ENCODE results near the gene MOB3A. TPM values are rescaled to one million over a fixed set of nuclear protein-coding genes. Genes with fewer than 3 reads are reported as not detected.
A peak's percentile ranks its signal among the peaks of the same experiment; 100 is the strongest.

The MOB3A gene
- total and polyA plus RNA-seq, 9 of the 15 experiments (the other 6 are each of a cell fraction or from before 2014, with no cell fraction given) = 1.1 to 24.1 (median 6.0) TPM

DNA sequence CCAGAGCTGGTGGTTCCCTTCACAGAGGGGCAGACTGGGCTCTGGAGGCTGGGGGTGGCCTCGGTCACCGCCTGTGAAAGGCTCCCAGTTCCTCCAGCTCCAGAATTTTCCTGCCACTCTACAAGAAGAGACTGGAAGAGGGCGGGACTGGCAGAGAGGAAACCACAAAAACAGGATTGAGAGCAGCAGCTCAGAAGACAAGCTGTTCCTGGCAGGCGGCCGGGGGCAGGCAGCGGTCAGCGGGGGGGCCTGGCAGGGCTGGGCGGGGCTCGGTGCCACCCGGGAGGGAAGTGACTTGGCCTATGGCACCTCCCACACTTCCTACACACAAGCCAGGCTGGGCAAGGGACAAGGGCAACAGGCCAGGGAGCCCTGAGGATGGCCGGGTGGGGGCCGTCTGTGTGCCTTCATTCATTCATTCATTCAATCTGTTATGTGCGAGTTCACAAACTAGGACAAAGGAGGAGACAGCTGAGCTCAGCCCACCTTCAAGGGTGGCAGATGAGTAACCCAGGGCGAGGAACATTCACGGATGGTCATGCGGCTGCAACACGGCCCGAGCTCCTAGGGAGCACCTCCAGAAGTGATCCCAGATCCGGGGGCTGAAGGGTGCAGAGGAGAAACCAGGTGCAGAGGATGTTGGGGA is 63.7 kb downstream of the MOB3A start:
- intact Hi-C loops (cut with micrococcal nuclease) = no loop called here
- no peak overlapping the region for H2AFZ ChIP-seq (ENCODE audit: low read depth, low read length)
- no peak for DNase-seq (ENCODE audit: extremely low read depth in 1 of 4, low spot score in 3 of 4)
- H3K4me3 ChIP-seq = no peak overlapping the region
- no peak overlapping the region for H3K27ac ChIP-seq (ENCODE audit: extremely low read depth, low read depth, low read length)
- POLR2A ChIA-PET = interaction anchor here (0.5 to 1.6 kb wide), 5 partner anchors 10 to 240 kb away, joined by 3 to 13 read pairs (median 3); no protein-coding TSS in a partner anchor
- no peak for FAIRE-seq
- H4K20me1 ChIP-seq (replicated peaks; ENCODE audit: control insufficient read depth, insufficient read depth, low read length) = no peaks in the 10 kb centered on the region
- H3K9me3 ChIP-seq (replicated peaks; ENCODE audit: control insufficient read depth, insufficient read depth, low read depth, low read length) = peaks cover 7% of the 10 kb centered on the region
- peaks cover 3 to 37% of the 10 kb centered on the region in 2 experiments; a peak in 3 of 5 replicates for H3K4me1 ChIP-seq (replicated peaks in 1 of 2; ENCODE audit: control insufficient read depth in 2 of 2, insufficient read depth in 2 of 2, low read length in 2 of 2)
- BruUV-seq (replicated peaks) = no TSS peak
- H3K9me1 ChIP-seq (ENCODE audit: control insufficient read depth, insufficient read depth, low read length) = no peaks in the 10 kb centered on the region
- ATAC-seq = no peak
- in situ Hi-C loops (cut with MboI) = no loop called here
- CTCF ChIA-PET (ENCODE audit: low intra/inter-chr PET ratio) = no interaction called here
- no peaks in the 10 kb centered on the region for H3K36me3 ChIP-seq (ENCODE audit: control insufficient read depth, insufficient read depth, low read length)
- H3K4me2 ChIP-seq (ENCODE audit: insufficient read depth, low read length) = no peak overlapping the region
- TF ChIP-seq ZNF263 (CRISPR knock-in tag; IDR thresholded peaks at IDR 0.05; ENCODE audit: borderline replicate concordance) = peak; percentile 46; the same call in 1 of the 2 replicates
- TF ChIP-seq, protein P1, sequence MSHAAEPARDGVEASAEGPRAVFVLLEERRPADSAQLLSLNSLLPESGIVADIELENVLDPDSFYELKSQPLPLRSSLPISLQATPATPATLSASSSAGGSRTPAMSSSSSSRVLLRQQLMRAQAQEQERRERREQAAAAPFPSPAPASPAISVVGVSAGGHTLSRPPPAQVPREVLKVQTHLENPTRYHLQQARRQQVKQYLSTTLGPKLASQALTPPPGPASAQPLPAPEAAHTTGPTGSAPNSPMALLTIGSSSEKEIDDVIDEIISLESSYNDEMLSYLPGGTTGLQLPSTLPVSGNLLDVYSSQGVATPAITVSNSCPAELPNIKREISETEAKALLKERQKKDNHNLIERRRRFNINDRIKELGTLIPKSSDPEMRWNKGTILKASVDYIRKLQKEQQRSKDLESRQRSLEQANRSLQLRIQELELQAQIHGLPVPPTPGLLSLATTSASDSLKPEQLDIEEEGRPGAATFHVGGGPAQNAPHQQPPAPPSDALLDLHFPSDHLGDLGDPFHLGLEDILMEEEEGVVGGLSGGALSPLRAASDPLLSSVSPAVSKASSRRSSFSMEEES (CRISPR knock-in tag; IDR thresholded peaks at IDR 0.05) = no peak
- TF ChIP-seq ZNF24 (IDR thresholded peaks at IDR 0.05) = peak; percentile 52; the same call in 1 of the 2 replicates
- no peak for TF ChIP-seq ELF4 (CRISPR knock-in tag; IDR thresholded peaks at IDR 0.05)
- no peak for TF ChIP-seq MCM3 (IDR thresholded peaks at IDR 0.05)
- no peak for TF ChIP-seq SMAD2 (IDR thresholded peaks at IDR 0.05; ENCODE audit: low read depth, low read length)
- no peak for TF ChIP-seq ZNF134 (CRISPR knock-in tag; conservative IDR thresholded peaks at IDR 0.05)
- peak; percentile 35; the same call in 1 of the 2 replicates for TF ChIP-seq VEZF1 (CRISPR knock-in tag; IDR thresholded peaks at IDR 0.05)
- TF ChIP-seq RBM25 (IDR thresholded peaks at IDR 0.05; ENCODE audit: low read depth, low read length, severe bottlenecking) = no peak
- no peak for TF ChIP-seq NUFIP1 (IDR thresholded peaks at IDR 0.05; ENCODE audit: partially characterized antibody)
- no peak for TF ChIP-seq MEF2A (IDR thresholded peaks at IDR 0.05; ENCODE audit: control insufficient read depth, low read depth, low read length)
- TF ChIP-seq HOXB6 (CRISPR knock-in tag; IDR thresholded peaks at IDR 0.05; ENCODE audit: borderline replicate concordance) = no peak
- TF ChIP-seq HES1 (IDR thresholded peaks at IDR 0.05; ENCODE audit: low read depth) = no peak
- no peaks in the 10 kb centered on the region for H3K79me2 ChIP-seq (ENCODE audit: control insufficient read depth, insufficient read depth, low read length)
- WGBS (ENCODE audit: insufficient coverage, low coverage, missing lambda C conversion rate) = 46% methylated on average over 17 of the region's 19 CpGs
- H3K9ac ChIP-seq (ENCODE audit: insufficient read depth in 1 of 2, low read depth in 2 of 2, low read length in 2 of 2) = peak overlapping the region in 1 of 2 experiments; percentile 65; a peak in 2 of 4 replicates
- H3K27me3 ChIP-seq (ENCODE audit: control insufficient read depth in 2 of 2, insufficient read depth in 2 of 2, low read length in 2 of 2) = no peaks in the 10 kb centered on the region

Measured in K562 (cell line).